HG03342 (cell line): ENCODE measurements around the gene HEMK1.

Experiments used
- ATAC-seq: cut with Tn5 transposase; IDR thresholded peaks from one replicate; pipeline ENCODE4 v1.9.1; 2021; ENCODE audit warnings: mild to moderate bottlenecking, moderate library complexity; ENCODE audit not compliant: unreplicated experiment

The HEMK1 gene

DNA sequence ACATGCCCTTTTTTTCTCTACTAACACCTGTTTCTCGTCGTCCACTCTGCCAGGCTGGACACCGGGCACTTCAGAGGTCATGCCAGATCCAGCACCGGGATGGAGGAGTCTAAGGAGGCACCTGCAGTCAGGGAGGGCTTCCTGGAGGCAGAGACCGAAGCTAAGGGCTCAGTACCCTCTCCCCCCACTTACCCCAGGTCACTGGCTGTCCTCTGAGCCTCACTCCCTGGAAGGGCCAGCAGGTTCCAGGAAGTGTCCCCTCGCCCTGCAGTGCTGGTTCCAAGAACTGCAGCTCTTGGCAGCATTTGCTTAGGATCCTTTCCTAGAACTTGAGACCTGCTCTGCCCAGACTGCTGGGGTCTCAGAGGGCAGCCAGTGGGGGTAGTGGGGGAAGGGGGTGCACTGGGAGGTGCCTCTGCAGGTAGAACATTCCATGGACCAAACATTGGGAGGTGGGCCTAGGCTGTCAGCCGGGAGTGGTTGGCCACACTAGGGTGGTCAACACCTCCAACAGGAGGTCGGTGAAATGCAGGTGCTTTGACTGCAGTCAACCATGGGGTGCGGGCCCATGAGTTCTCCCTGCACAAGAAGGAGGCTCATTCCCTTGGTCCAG is 30.9 kb downstream of the HEMK1 start:
- no peak for ATAC-seq

DNA sequence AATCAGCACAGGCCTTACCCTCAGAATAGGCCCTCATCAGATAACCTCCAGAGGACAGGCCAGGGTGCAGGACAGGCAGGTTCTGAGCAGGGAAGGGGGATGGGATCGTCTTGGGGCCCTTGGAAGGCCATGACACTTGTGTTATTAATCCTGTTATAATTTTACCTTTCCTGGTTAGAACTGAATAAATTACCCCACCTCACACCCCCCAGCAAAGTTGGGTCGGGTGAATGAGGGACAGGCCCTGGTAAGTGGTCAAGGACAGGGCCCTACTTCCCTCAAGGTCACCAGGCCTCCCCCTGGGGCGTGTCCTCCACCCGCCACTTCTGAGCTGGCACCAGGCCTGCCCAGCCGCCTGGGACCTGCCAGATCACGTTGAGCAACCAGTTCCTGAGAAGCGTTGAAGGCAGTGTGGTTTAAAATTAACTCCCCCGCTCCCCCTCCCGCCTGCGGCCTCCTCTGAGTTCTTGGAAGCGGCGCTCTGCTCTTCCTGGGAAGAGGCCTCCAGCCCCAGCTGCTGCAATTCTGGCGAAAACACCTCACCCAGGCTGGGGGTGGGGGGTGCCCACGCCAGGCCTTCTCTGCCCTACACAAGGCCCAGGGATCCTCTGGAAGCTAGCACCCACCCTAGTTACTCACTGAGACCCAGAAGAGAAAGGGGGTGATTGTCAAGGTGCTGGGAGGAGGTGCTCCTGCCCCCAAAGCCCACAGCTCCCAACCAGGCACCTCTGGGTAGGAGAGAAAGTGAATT is 31.7 kb downstream of the HEMK1 start:
- ATAC-seq: peak; percentile 65

DNA sequence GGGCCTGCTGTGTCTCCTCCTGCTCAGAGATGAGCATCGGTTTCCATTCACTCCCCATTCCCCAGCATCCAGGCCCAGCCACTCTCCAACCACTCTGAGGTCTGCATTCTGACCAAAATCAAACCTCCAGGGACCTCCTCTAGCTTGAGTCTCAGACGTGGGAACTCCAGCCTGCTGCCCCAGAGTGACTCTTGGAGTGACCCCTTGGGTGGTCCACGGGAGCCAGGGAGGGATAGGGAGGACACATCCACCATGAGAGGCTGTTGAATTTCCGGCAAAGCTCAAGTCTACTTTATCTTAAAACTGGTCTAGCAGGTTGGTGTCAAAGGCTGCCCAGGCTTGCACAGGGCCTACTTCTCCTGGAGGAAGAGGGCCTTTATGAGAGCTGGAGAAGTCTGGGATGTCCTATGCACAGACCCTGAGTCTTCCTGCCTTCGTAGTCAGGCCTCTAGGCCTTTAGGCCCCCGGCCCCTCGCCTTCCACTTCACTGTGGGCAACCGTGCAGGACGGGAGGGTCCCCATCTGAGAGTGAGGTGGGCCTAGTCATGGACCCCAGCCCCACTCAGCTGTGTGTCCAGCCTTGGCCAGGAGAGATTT is 33.4 kb downstream of the HEMK1 start:
- ATAC-seq: no peak

- ATAC-seq: no peak
These were observed 34.2 kb downstream of the HEMK1 start for GRCh38 chr3:50603261-50604109.

- ATAC-seq: no peak
These were observed 34.8 kb downstream of the HEMK1 start for GRCh38 chr3:50604110-50604621.

- no peak for ATAC-seq
These were observed 35.6 kb downstream of the HEMK1 start for GRCh38 chr3:50604628-50605588.

DNA sequence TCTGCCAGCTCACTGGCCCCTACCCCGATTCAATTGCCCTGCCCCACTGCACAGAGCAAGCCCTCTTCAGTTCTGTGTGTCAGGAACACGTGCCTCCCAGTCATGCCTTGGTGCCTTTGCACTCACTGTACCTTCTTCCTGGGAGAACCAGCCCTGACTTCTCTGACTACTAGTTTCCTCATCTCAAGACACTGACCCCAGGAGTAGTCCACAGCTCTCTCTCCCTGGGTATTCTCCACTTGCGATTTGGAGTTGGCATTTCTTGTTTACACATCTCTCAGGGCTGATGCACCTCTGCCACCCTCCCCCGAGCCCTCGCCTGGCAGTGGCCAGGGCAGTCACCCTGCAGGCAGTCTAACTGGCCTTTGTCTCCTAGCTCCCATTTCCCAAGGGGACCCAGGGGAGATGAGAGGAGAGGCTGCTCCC is 36.6 kb downstream of the HEMK1 start:
- no peak for ATAC-seq

GRCh38 chr3:50606596-50606995 is 37.3 kb downstream of the HEMK1 start:
- no peak for ATAC-seq

- no peak for ATAC-seq
These were observed 38.2 kb downstream of the HEMK1 start for GRCh38 chr3:50607271-50608091.

DNA sequence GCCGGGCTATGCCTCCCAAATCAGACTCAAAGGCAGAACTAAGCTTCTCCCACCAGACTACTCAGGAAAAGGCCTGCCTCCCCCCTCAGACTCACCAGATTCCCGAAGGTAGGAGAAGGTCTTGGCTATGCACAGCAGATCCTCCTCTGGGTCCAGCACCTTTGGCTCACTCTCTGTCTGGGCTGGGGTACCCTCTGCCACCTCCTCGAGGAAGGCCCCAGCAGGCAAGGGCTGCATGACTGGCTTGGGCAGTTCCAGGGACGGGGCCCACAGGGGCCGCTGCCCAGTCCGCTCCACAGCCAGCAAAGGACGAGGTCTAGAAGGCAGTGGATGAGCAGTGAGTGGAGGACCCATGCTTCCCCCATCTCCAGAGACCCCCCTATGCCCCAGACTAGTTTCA is 39.0 kb downstream of the HEMK1 start:
- no peak for ATAC-seq

GRCh38 chr3:50609071-50609762 is 39.9 kb downstream of the HEMK1 start:
- no peak for ATAC-seq

DNA sequence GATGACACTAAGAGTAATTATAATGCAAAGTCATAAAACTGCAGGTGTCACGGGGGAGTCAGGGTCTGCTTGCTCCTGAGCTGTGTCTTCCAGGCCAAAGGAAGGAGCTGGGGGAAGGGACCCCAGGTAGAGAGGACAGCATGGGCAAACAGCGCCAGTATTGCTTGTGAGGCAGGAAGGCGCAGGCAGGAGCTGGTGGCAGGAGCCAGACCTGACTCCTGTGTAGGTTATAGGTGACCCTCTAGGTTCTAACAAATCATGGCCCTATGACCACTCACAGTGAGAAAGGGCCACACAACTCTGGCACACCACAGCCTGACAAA is 40.4 kb downstream of the HEMK1 start:
- ATAC-seq: no peak

GRCh38 chr3:50610181-50610971 is 41.1 kb downstream of the HEMK1 start:
- no peak for ATAC-seq

- no peak for ATAC-seq
These were observed 41.7 kb downstream of the HEMK1 start for GRCh38 chr3:50610992-50611463.

- ATAC-seq: peak; percentile 69
These were observed 42.3 kb downstream of the HEMK1 start, which contains the start of gene CISH for GRCh38 chr3:50611464-50612233. Gene CISH (minus strand): TSS chr3:50611774. CDS start chr3:50611650, 124 bp downstream.

GRCh38 chr3:50612234-50612882 is 43.0 kb downstream of the HEMK1 start:
- ATAC-seq: no peak
